ENCODE measurements around the gene CLNK.

DNA sequence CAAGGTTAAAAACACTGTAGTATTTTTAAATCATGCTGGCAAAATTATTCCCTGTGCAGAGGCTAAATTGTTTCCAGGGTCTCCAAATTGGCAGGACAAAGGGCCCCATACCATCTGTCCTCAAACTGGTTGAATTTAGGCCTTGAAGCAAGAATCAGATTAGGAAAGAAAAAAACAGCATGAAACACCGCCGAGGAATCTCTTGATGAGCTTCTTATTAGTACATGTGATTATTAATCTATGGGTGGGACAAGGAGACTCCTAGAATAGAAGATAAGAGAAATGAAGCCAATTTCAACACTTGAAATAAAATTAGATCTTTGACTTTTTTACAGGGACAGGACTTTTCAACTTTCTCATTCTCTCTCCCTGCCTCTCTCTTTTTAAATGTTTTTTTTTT lies 7.1 kb upstream of the CLNK start:
- TF ChIP-seq, protein P1, sequence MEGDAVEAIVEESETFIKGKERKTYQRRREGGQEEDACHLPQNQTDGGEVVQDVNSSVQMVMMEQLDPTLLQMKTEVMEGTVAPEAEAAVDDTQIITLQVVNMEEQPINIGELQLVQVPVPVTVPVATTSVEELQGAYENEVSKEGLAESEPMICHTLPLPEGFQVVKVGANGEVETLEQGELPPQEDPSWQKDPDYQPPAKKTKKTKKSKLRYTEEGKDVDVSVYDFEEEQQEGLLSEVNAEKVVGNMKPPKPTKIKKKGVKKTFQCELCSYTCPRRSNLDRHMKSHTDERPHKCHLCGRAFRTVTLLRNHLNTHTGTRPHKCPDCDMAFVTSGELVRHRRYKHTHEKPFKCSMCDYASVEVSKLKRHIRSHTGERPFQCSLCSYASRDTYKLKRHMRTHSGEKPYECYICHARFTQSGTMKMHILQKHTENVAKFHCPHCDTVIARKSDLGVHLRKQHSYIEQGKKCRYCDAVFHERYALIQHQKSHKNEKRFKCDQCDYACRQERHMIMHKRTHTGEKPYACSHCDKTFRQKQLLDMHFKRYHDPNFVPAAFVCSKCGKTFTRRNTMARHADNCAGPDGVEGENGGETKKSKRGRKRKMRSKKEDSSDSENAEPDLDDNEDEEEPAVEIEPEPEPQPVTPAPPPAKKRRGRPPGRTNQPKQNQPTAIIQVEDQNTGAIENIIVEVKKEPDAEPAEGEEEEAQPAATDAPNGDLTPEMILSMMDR (IDR thresholded peaks at IDR 0.05; ENCODE audit: low read length): no peak
- TF ChIP-seq EZH2 (IDR thresholded peaks at IDR 0.05; ENCODE audit: borderline replicate concordance, low read length): no peak

Measured in OCI-LY1 (cell line).